HFFc6 (cell line): ENCODE data around the gene HOXB7. TPM values are rescaled to one million over a fixed set of nuclear protein-coding genes. Genes with fewer than 3 reads are reported as not detected.

Experiments used
- DNase-seq: peaks from one replicate; pipeline ENCODE4 v3.0.0-alpha.2; 2018
- H3K27ac Mint-ChIP-seq: 2 replicates; pipeline ENCODE4 v1.8.0; 2020; ENCODE audit warnings: mild to moderate bottlenecking, mixed read lengths
- H3K27me3 Mint-ChIP-seq: 2 replicates; pipeline ENCODE4 v1.8.0; 2021; ENCODE audit warnings: mild to moderate bottlenecking, moderate library complexity, mixed read lengths; ENCODE audit not compliant: insufficient read depth
- H3K36me3 Mint-ChIP-seq: 2 replicates; pipeline ENCODE4 v1.8.0; 2021; ENCODE audit warnings: low read depth, mixed read lengths
- H3K4me1 Mint-ChIP-seq: 2 replicates; pipeline ENCODE4 v1.8.0; 2020; ENCODE audit warnings: low read depth, mixed read lengths
- H3K4me3 Mint-ChIP-seq: 2 replicates; pipeline ENCODE4 v1.8.0; 2020; ENCODE audit warnings: mild to moderate bottlenecking, moderate library complexity, mixed read lengths
- H3K9me3 Mint-ChIP-seq: 2 replicates; pipeline ENCODE4 v1.8.0; 2020; ENCODE audit warnings: mild to moderate bottlenecking, mixed read lengths
- CTCF ChIP-seq: fragments of 200-600 bp; sonication (generic); IDR thresholded peaks from 2 replicates; pipeline ENCODE4 v1.5.0; 2021; ENCODE audit warnings: antibody characterized with exemption, mild to moderate bottlenecking
- total RNA-seq, 6 experiments: library from RNA; stranded (reverse); fragmentation: NEBNext Ultra II Directional; extraction: Animal tissue kit (Norgen Biotek cat#: 25700); gene quantifications; 2 replicates in 1 of 6; 3 replicates in 5 of 6; pipeline ENCODE4 v1.2.3, GENCODE V29; 2021

The HOXB7 gene
- total RNA-seq, 6 experiments from 2014 or later: not detected

GRCh38 chr17:48563867-48564187, 47.0 kb downstream of the HOXB7 start:
- no peaks in the 10 kb centered on the region for H3K36me3 Mint-ChIP-seq
- no peak overlapping the region for H3K27ac Mint-ChIP-seq
- H3K4me1 Mint-ChIP-seq: no peaks in the 10 kb centered on the region; the same call in 1 of the 2 replicates
- peaks cover 49% of the 10 kb centered on the region for H3K27me3 Mint-ChIP-seq
- no peak for DNase-seq
- no peaks in the 10 kb centered on the region for H3K9me3 Mint-ChIP-seq
- TF ChIP-seq CTCF: no peak
- H3K4me3 Mint-ChIP-seq: no peak overlapping the region

- Mint-ChIP-seq H3K27ac (no peak overlapping the region), H3K36me3 (no peaks in the 10 kb centered on the region), H3K27me3 (peaks cover 53% of the 10 kb centered on the region), H3K4me1 (no peaks in the 10 kb centered on the region; the same call in 1 of the 2 replicates), H3K4me3 (no peak overlapping the region), H3K9me3 (no peaks in the 10 kb centered on the region)
- no peak for TF ChIP-seq CTCF
- DNase-seq: no peak
These were observed 47.4 kb downstream of the HOXB7 start for GRCh38 chr17:48563385-48563838.

GRCh38 chr17:48562934-48563333, 47.9 kb downstream of the HOXB7 start:
- Mint-ChIP-seq H3K9me3 (no peaks in the 10 kb centered on the region), H3K4me1 (no peaks in the 10 kb centered on the region), H3K27ac (no peak overlapping the region), H3K27me3 (peaks cover 58% of the 10 kb centered on the region), H3K4me3 (no peak overlapping the region), H3K36me3 (no peaks in the 10 kb centered on the region)
- no peak for TF ChIP-seq CTCF
- no peak for DNase-seq

GRCh38 chr17:48561884-48562810, 48.7 kb downstream of the HOXB7 start:
- no peak for DNase-seq
- no peak overlapping the region for H3K27ac Mint-ChIP-seq
- TF ChIP-seq CTCF: peak; percentile 41; the same call in 1 of the 2 replicates
- H3K4me3 Mint-ChIP-seq: no peak overlapping the region
- H3K9me3 Mint-ChIP-seq: no peaks in the 10 kb centered on the region
- no peaks in the 10 kb centered on the region for H3K4me1 Mint-ChIP-seq
- H3K36me3 Mint-ChIP-seq: no peaks in the 10 kb centered on the region
- H3K27me3 Mint-ChIP-seq: peaks cover 65% of the 10 kb centered on the region

- Mint-ChIP-seq H3K27me3 (peaks cover 80% of the 10 kb centered on the region), H3K36me3 (no peaks in the 10 kb centered on the region), H3K9me3 (no peaks in the 10 kb centered on the region), H3K27ac (no peak overlapping the region), H3K4me3 (no peak overlapping the region), H3K4me1 (no peaks in the 10 kb centered on the region)
- TF ChIP-seq CTCF: 0 out of 2 replicates have a peak, but pooled peaks have one; percentile 10
- DNase-seq: no peak
These were observed 50.7 kb downstream of the HOXB7 start for GRCh38 chr17:48559840-48560817.
